Measurements from ENCODE around the gene RALGAPA1.
"Not testable (repeated sequence)": the region's sequence is repeated elsewhere in the genome, so short reads cannot be mapped to it uniquely, and the experiment has no call there.

RALGAPA1 gene

GRCh38 chr14:35621996-35622395 is 187.1 kb downstream of the RALGAPA1 start:
- not testable (repeated sequence) for DNase-seq (ENCODE audit: low read depth)

- not testable (repeated sequence) for DNase-seq (ENCODE audit: low read depth)
These were observed 189.1 kb downstream of the RALGAPA1 start for GRCh38 chr14:35619998-35620397.

- DNase-seq (ENCODE audit: low read depth) = not testable (repeated sequence)
These were observed 189.6 kb downstream of the RALGAPA1 start for GRCh38 chr14:35619461-35619860.

GRCh38 chr14:35617500-35617899 is 191.6 kb downstream of the RALGAPA1 start:
- no peak for DNase-seq (ENCODE audit: low read depth)

GRCh38 chr14:35607380-35607779 is 201.7 kb downstream of the RALGAPA1 start:
- DNase-seq (ENCODE audit: low read depth) = no peak

- DNase-seq (ENCODE audit: low read depth) = no peak
These were observed 208.8 kb downstream of the RALGAPA1 start for GRCh38 chr14:35600253-35600652.

- no peak for DNase-seq (ENCODE audit: low read depth)
These were observed 214.5 kb downstream of the RALGAPA1 start for GRCh38 chr14:35594616-35595015.

GRCh38 chr14:35587373-35587772 is 221.7 kb downstream of the RALGAPA1 start:
- not testable (repeated sequence) for DNase-seq (ENCODE audit: low read depth)

GRCh38 chr14:35578639-35579038 is 230.5 kb downstream of the RALGAPA1 start:
- DNase-seq (ENCODE audit: low read depth) = no peak

- DNase-seq (ENCODE audit: low read depth) = no peak
These were observed 231.0 kb downstream of the RALGAPA1 start for GRCh38 chr14:35578135-35578534.

- no peak for DNase-seq (ENCODE audit: low read depth)
These were observed 232.2 kb downstream of the RALGAPA1 start for GRCh38 chr14:35576856-35577255.

GRCh38 chr14:35576260-35576659 is 232.8 kb downstream of the RALGAPA1 start:
- DNase-seq (ENCODE audit: low read depth) = no peak

GRCh38 chr14:35573911-35574310 is 235.2 kb downstream of the RALGAPA1 start:
- DNase-seq (ENCODE audit: low read depth) = no peak

GRCh38 chr14:35571598-35571997 is 237.5 kb downstream of the RALGAPA1 start:
- DNase-seq (ENCODE audit: low read depth) = no peak

- no peak for DNase-seq (ENCODE audit: low read depth)
These were observed 243.1 kb downstream of the RALGAPA1 start for GRCh38 chr14:35565871-35566464.

GRCh38 chr14:35558680-35559079 is 250.4 kb downstream of the RALGAPA1 start:
- DNase-seq (ENCODE audit: low read depth) = no peak

- DNase-seq (ENCODE audit: low read depth) = no peak
These were observed 251.8 kb downstream of the RALGAPA1 start for GRCh38 chr14:35557221-35557747.

GRCh38 chr14:35556548-35556947 is 252.5 kb downstream of the RALGAPA1 start:
- DNase-seq (ENCODE audit: low read depth) = no peak

GRCh38 chr14:35553808-35554207 is 255.3 kb downstream of the RALGAPA1 start:
- DNase-seq (ENCODE audit: low read depth) = peak; percentile 52

- no peak for DNase-seq (ENCODE audit: low read depth)
These were observed 258.0 kb downstream of the RALGAPA1 start for GRCh38 chr14:35551081-35551480.

- DNase-seq (ENCODE audit: low read depth) = no peak
These were observed 259.5 kb downstream of the RALGAPA1 start for GRCh38 chr14:35549551-35549950.

- no peak for DNase-seq (ENCODE audit: low read depth)
These were observed 266.1 kb downstream of the RALGAPA1 start for GRCh38 chr14:35543006-35543405.

GRCh38 chr14:35539969-35540368 is 269.1 kb downstream of the RALGAPA1 start:
- DNase-seq (ENCODE audit: low read depth) = no peak

- DNase-seq (ENCODE audit: low read depth) = no peak
These were observed 273.5 kb downstream of the RALGAPA1 start for GRCh38 chr14:35535483-35536112.
